Endothelial cell of umbilical vein (primary cell): ENCODE measurements around the gene FGD5. TPM values are rescaled to one million over a fixed set of nuclear protein-coding genes. Genes with fewer than 3 reads are reported as not detected.

Source experiments
- BruUV-seq: library from RNA; stranded (reverse); fragments of 400-500 nt; replicated peaks from 2 replicates; lab custom pipeline; 2021; lab: Mats Ljungman, UMichigan
- CTCF ChIA-PET: fragments of 300-600, 350-600 bp; sonication (Branson Sonifier 250); formaldehyde crosslinking; loops from one replicate; lab custom pipeline; 2021; ENCODE audit warnings: antibody characterized with exemption, inconsistent platforms; lab: Charles Lee
- POLR2A ChIA-PET: fragments of 300-600, 350-600 bp; sonication (Branson Sonifier 250); formaldehyde crosslinking; loops from one replicate; lab custom pipeline; 2021; ENCODE audit warnings: antibody characterized with exemption, inconsistent platforms; lab: Charles Lee
- DNase-seq: peaks from one replicate; pipeline ENCODE4 v3.0.0-alpha.2; 2011; ENCODE audit warnings: low read depth, low spot score
- FAIRE-seq: peaks from 2 replicates; lab custom pipeline; 2011; peaks lifted over from hg19 to GRCh38; lab: Jason Lieb, UNC
- H2AFZ ChIP-seq: 2 replicates; pipeline ENCODE4 v1.6.0; 2012; ENCODE audit warnings: low read depth, low read length, control low read depth, inconsistent platforms
- H3K27ac ChIP-seq: 2 replicates; pipeline ENCODE4 v1.5.1; 2011; ENCODE audit warnings: low read depth, mild to moderate bottlenecking, control low read depth, low read length, moderate library complexity; ENCODE audit not compliant: insufficient read depth
- H3K27me3 ChIP-seq, 2 experiments: 2 replicates each; pipeline versions ENCODE4 v1.6.0 to v1.6.1; 2011; ENCODE audit warnings: low read length in 2 of 2, mixed read lengths in 1 of 2; ENCODE audit not compliant: control insufficient read depth in 2 of 2, insufficient read depth in 2 of 2
- H3K36me3 ChIP-seq, 2 experiments: 2 replicates in 1 of 2; 3 replicates in 1 of 2; pipeline ENCODE4 v1.5.1; 2011; ENCODE audit warnings: low read length in 2 of 2, mild to moderate bottlenecking in 1 of 2, moderate library complexity in 1 of 2; ENCODE audit not compliant: control insufficient read depth in 2 of 2, insufficient read depth in 2 of 2; ENCODE audit errors: extremely low read depth in 1 of 2
- H3K4me1 ChIP-seq: 3 replicates; pipeline ENCODE4 v1.5.1; 2011; ENCODE audit warnings: mild to moderate bottlenecking, low read length; ENCODE audit not compliant: control insufficient read depth, insufficient read depth; ENCODE audit errors: extremely low read depth
- H3K4me2 ChIP-seq: 2 replicates; pipeline ENCODE4 v1.6.1; 2011; ENCODE audit warnings: low read length, control low read depth, mixed read lengths; ENCODE audit not compliant: insufficient read depth
- H3K4me3 ChIP-seq, 3 experiments: fragments of 200-600 bp in 1 of 3; sonication (generic), shearing (Covaris generic) in 1 of 3; replicated peaks in 1 of 3; 2 replicates each; pipeline ENCODE4 v1.5.1; 2011 to 2016; ENCODE audit warnings: control low read depth in 3 of 3, low read length in 3 of 3, mild to moderate bottlenecking in 2 of 3, inconsistent platforms in 1 of 3, low read depth in 1 of 3, moderate library complexity in 1 of 3; ENCODE audit not compliant: insufficient read depth in 1 of 3
- H3K79me2 ChIP-seq: 2 replicates; pipeline ENCODE4 v1.6.0; 2012; ENCODE audit warnings: low read length, inconsistent platforms; ENCODE audit not compliant: control insufficient read depth, insufficient read depth
- H3K9ac ChIP-seq: replicated peaks from 2 replicates; pipeline ENCODE3; 2011; ENCODE audit warnings: low read length, control low read depth; ENCODE audit not compliant: insufficient read depth; ENCODE audit errors: extremely low read depth
- H3K9me1 ChIP-seq: replicated peaks from 3 replicates; pipeline ENCODE4 v1.6.0; 2011; ENCODE audit warnings: mild to moderate bottlenecking, low read length; ENCODE audit not compliant: control insufficient read depth, insufficient read depth; ENCODE audit errors: extremely low read depth
- H3K9me3 ChIP-seq: replicated peaks from 2 replicates; pipeline ENCODE4 v1.5.1; 2012; ENCODE audit warnings: low read length, inconsistent platforms; ENCODE audit not compliant: control insufficient read depth, insufficient read depth
- H4K20me1 ChIP-seq: replicated peaks from 2 replicates; pipeline ENCODE3; 2011; ENCODE audit warnings: mild to moderate bottlenecking, low read length; ENCODE audit not compliant: control insufficient read depth, insufficient read depth; ENCODE audit errors: extremely low read depth
- CTCF ChIP-seq, 2 donors: IDR thresholded peaks; 1 replicate in 1 of 2; 2 replicates in 1 of 2; pipeline ENCODE4 v1.5.1; 2011; ENCODE audit warnings: low read length in 2 of 2, mild to moderate bottlenecking in 2 of 2, moderate library complexity in 2 of 2, control low read depth in 1 of 2, inconsistent platforms in 1 of 2, low read depth in 1 of 2; ENCODE audit not compliant: insufficient read depth in 1 of 2; ENCODE audit errors: extremely low read depth in 1 of 2
- EZH2 ChIP-seq: IDR thresholded peaks from 2 replicates; pipeline ENCODE4 v1.6.1; 2012; ENCODE audit warnings: borderline replicate concordance, low read depth, mild to moderate bottlenecking, moderate library complexity, low read length, inconsistent platforms; ENCODE audit not compliant: severe bottlenecking
- FOS ChIP-seq: IDR thresholded peaks from 2 replicates; pipeline ENCODE4 v1.6.1; 2011; ENCODE audit warnings: mild to moderate bottlenecking, low read length, moderate library complexity, borderline replicate concordance; ENCODE audit not compliant: insufficient read depth
- JUN ChIP-seq: IDR thresholded peaks from 2 replicates; pipeline ENCODE4 v1.6.1; 2011; ENCODE audit warnings: borderline replicate concordance, low read depth; ENCODE audit not compliant: insufficient read length, insufficient read depth
- MAX ChIP-seq: IDR thresholded peaks from 2 replicates; pipeline ENCODE4 v1.6.1; 2011; ENCODE audit not compliant: insufficient read depth, insufficient read length
- MYC ChIP-seq: IDR thresholded peaks from one replicate; pipeline ENCODE4 v1.6.1; 2011; ENCODE audit warnings: mild to moderate bottlenecking, low read depth, low read length
- POLR2AphosphoS5 ChIP-seq: IDR thresholded peaks from 2 replicates; pipeline ENCODE4 v1.6.1; 2012; ENCODE audit warnings: low read depth, mild to moderate bottlenecking, control low read depth, low read length, moderate library complexity; ENCODE audit not compliant: insufficient read depth
- dilution Hi-C: fragments of 300-500 bp; cut with MboI; formaldehyde crosslinking; loops from one replicate; pipeline ENCODE4 v1.15.0; 2019; ENCODE audit warnings: low sequenced_read_pairs; ENCODE audit not compliant: extremely low pct_ligation_motif_present
- intact Hi-C: fragments of 100-400 bp; cut with micrococcal nuclease; formaldehyde crosslinking; loops from one replicate; pipeline ENCODE4 v1.10.0; 2022
- polyA plus RNA-seq, 4 experiments: library from polyadenylated mRNA; depleted of rRNA in 3 of 4; stranded (reverse) in 3 of 4; unstranded in 1 of 4; fragments of >200 nt; gene quantifications; 2 replicates each; pipeline versions ENCODE4 v1.2.1 to v1.2.3, GENCODE V29; 2011 to 2012; ENCODE audit warnings: missing spikeins in 1 of 4
- total RNA-seq: library from RNA; stranded (reverse); gene quantifications from 2 replicates; pipeline ENCODE4 v1.2.3, GENCODE V29; 2021

The FGD5 gene
- total and polyA plus RNA-seq, 2 donors (not counting 3 experiments of a cell fraction or from before 2014, with no cell fraction given) = 49.6 to 134 TPM

GRCh38 chr3:14884665-14885064 lies 65.9 kb downstream of the FGD5 start:
- Histone ChIP-seq H2AFZ (no peak overlapping the region), H3K9me3 (no peaks in the 10 kb centered on the region), H3K4me2 (no peak overlapping the region), H4K20me1 (no peaks in the 10 kb centered on the region), H3K4me3 (no peak overlapping the region), H3K36me3 (peaks cover 8 to 43% of the 10 kb centered on the region in 2 experiments), H3K27me3 (no peaks in the 10 kb centered on the region), H3K9ac (no peak overlapping the region), H3K9me1 (no peaks in the 10 kb centered on the region), H3K4me1 (no peaks in the 10 kb centered on the region), H3K27ac (no peak overlapping the region), H3K79me2 (peaks cover 19% of the 10 kb centered on the region)
- DNase-seq (no peak), FAIRE-seq (no peak)
- CTCF ChIA-PET = no interaction called here
- dilution Hi-C loops (loop anchor here (10.0 kb wide), 1 partner anchor 60 kb away; no protein-coding TSS in a partner anchor), intact Hi-C loops (no loop called here)
- TF ChIP-seq JUN = no peak
- TF ChIP-seq EZH2 = no peak
- no peak for TF ChIP-seq POLR2AphosphoS5
- TF ChIP-seq CTCF (IDR thresholded peaks at IDR 0.05; ENCODE audit: extremely low read depth in 1 of 2, insufficient read depth in 1 of 2, low read depth in 1 of 2, low read length in 2 of 2) = no peak
- TF ChIP-seq MAX = no peak
- TF ChIP-seq FOS = no peak
- no peak for TF ChIP-seq MYC
- BruUV-seq = no TSS peak
- POLR2A ChIA-PET = no interaction called here
